GM23338 (cell line): ENCODE measurements around the gene PPHLN1. TPM values are rescaled to one million over a fixed set of nuclear protein-coding genes. Genes with fewer than 3 reads are reported as not detected.

Source experiments
- ATAC-seq: fragments of 200-7000 bp; cut with Tn5 transposase; 3 replicates; pipeline ENCODE4 v1.9.1; 2020
- DNase-seq: peaks from one replicate; pipeline ENCODE4 v3.0.0-alpha.2; 2015; ENCODE audit warnings: low spot score
- H2AFZ ChIP-seq: fragments of 200-600 bp; sonication (generic); 2 replicates; pipeline ENCODE4 v1.8.0; 2016; ENCODE audit warnings: antibody characterized with exemption, mild to moderate bottlenecking, moderate library complexity
- H3F3A ChIP-seq: fragments of 200-600 bp; sonication (generic); replicated peaks from 2 replicates; pipeline ENCODE4 v1.8.0; 2017; ENCODE audit warnings: antibody characterized with exemption, mixed run types, low read depth
- H3K27ac ChIP-seq: fragments of 200-600 bp; sonication (generic); 2 replicates; pipeline ENCODE4 v1.6.1; 2016; ENCODE audit warnings: low read depth
- H3K27me3 ChIP-seq: fragments of 200-600 bp; sonication (generic); 2 replicates; pipeline ENCODE4 v1.8.0; 2016; ENCODE audit warnings: mild to moderate bottlenecking, mixed run types, moderate library complexity; ENCODE audit not compliant: insufficient read depth
- H3K36me3 ChIP-seq: fragments of 200-600 bp; sonication (generic); 2 replicates; pipeline ENCODE4 v1.8.0; 2016; ENCODE audit warnings: mild to moderate bottlenecking; ENCODE audit not compliant: insufficient read depth
- H3K4me1 ChIP-seq: fragments of 200-600 bp; sonication (generic); 2 replicates; pipeline ENCODE4 v1.8.0; 2016; ENCODE audit warnings: mild to moderate bottlenecking, moderate library complexity; ENCODE audit not compliant: insufficient read depth
- H3K4me2 ChIP-seq: fragments of 200-600 bp; sonication (generic); 2 replicates; pipeline ENCODE4 v1.7.1; 2017; ENCODE audit warnings: mixed run types
- H3K4me3 ChIP-seq: fragments of 200-600 bp; sonication (generic); 2 replicates; pipeline ENCODE4 v1.6.1; 2016; ENCODE audit warnings: mixed run types
- H3K79me2 ChIP-seq: fragments of 200-600 bp; sonication (generic); replicated peaks from 2 replicates; pipeline ENCODE4 v1.8.0; 2017; ENCODE audit warnings: mild to moderate bottlenecking; ENCODE audit not compliant: insufficient read depth
- H3K9me2 ChIP-seq: fragments of 200-600 bp; sonication (generic); 2 replicates; pipeline ENCODE4 v1.8.0; 2017; ENCODE audit not compliant: insufficient read depth
- H4K20me1 ChIP-seq: fragments of 200-600 bp; sonication (generic); replicated peaks from 2 replicates; pipeline ENCODE4 v1.8.0; 2017; ENCODE audit warnings: mild to moderate bottlenecking; ENCODE audit not compliant: insufficient read depth
- H3K27ac Mint-ChIP-seq: 2 replicates; pipeline ENCODE4 v1.8.0; 2020; ENCODE audit warnings: inconsistent platforms, mild to moderate bottlenecking, moderate library complexity, mixed read lengths
- H3K27me3 Mint-ChIP-seq: 3 replicates; pipeline ENCODE4 v1.8.0; 2022; ENCODE audit warnings: low read depth, mild to moderate bottlenecking, moderate library complexity, mixed read lengths, inconsistent platforms; ENCODE audit not compliant: insufficient read depth, poor library complexity
- H3K36me3 Mint-ChIP-seq: 3 replicates; pipeline ENCODE4 v1.8.0; 2021; ENCODE audit warnings: low read depth, mild to moderate bottlenecking, inconsistent platforms, moderate library complexity, mixed read lengths
- H3K4me1 Mint-ChIP-seq: 3 replicates; pipeline ENCODE4 v1.8.0; 2020; ENCODE audit warnings: mild to moderate bottlenecking, inconsistent platforms, mixed read lengths
- H3K4me3 Mint-ChIP-seq: 3 replicates; pipeline ENCODE4 v1.8.0; 2021; ENCODE audit warnings: moderate library complexity, mild to moderate bottlenecking, inconsistent platforms, mixed read lengths
- H3K9me3 Mint-ChIP-seq: 3 replicates; pipeline ENCODE4 v1.8.0; 2020; ENCODE audit warnings: moderate library complexity, mild to moderate bottlenecking, inconsistent platforms, mixed read lengths
- CREB1 ChIP-seq: fragments of 250-450 bp; sonication (Bioruptor Pico); IDR thresholded peaks from 2 replicates; pipeline ENCODE4 v1.5.0; 2020; ENCODE audit warnings: low read depth, mild to moderate bottlenecking, moderate library complexity
- CTCF ChIP-seq, 2 experiments: fragments of 200-600 bp in 1 of 2; sonication (generic) in 1 of 2; conservative IDR thresholded peaks; 2 replicates each; pipeline versions ENCODE4 v1.5.1 to v1.6.1; 2016 to 2017; ENCODE audit warnings: antibody characterized with exemption in 2 of 2, low read depth in 2 of 2, mild to moderate bottlenecking in 2 of 2, moderate library complexity in 1 of 2
- ETS1 ChIP-seq: IDR thresholded peaks from 2 replicates; pipeline ENCODE4 v1.6.1; 2016; ENCODE audit warnings: antibody characterized with exemption
- EZH2 ChIP-seq: fragments of 200-600 bp; sonication (generic); IDR thresholded peaks from one replicate; pipeline ENCODE4 v1.8.0; 2017; ENCODE audit warnings: antibody characterized with exemption, mild to moderate bottlenecking, low read depth; ENCODE audit not compliant: unreplicated experiment
- EZH2phosphoT487 ChIP-seq: fragments of 200-600 bp; sonication (generic); IDR thresholded peaks from one replicate; pipeline ENCODE4 v1.8.1; 2018; ENCODE audit warnings: antibody characterized with exemption; ENCODE audit not compliant: unreplicated experiment
- JUNB ChIP-seq: IDR thresholded peaks from one replicate; pipeline ENCODE4 v1.6.1; 2016; ENCODE audit warnings: antibody characterized with exemption; ENCODE audit not compliant: unreplicated experiment
- NANOG ChIP-seq: IDR thresholded peaks from 2 replicates; pipeline ENCODE4 v1.6.1; 2016; ENCODE audit warnings: antibody characterized with exemption, borderline replicate concordance
- POLR2AphosphoS5 ChIP-seq: IDR thresholded peaks from 2 replicates; pipeline ENCODE4 v1.6.1; 2016; ENCODE audit warnings: antibody characterized with exemption, low read depth
- REST ChIP-seq: IDR thresholded peaks from one replicate; pipeline ENCODE4 v1.6.1; 2018; ENCODE audit warnings: antibody characterized with exemption; ENCODE audit not compliant: unreplicated experiment
- STAT1 ChIP-seq: IDR thresholded peaks from one replicate; pipeline ENCODE4 v1.6.1; 2016; ENCODE audit warnings: antibody characterized with exemption; ENCODE audit not compliant: unreplicated experiment
- ZNF114 ChIP-seq: fragments of 250-450 bp; sonication (Bioruptor Pico); IDR thresholded peaks from 2 replicates; pipeline ENCODE4 v1.5.0; 2020; ENCODE audit warnings: mild to moderate bottlenecking, moderate library complexity
- ZNF331 ChIP-seq: fragments of 250-450 bp; sonication (Bioruptor Pico); IDR thresholded peaks from 2 replicates; pipeline ENCODE4 v1.5.0; 2020; ENCODE audit warnings: low read depth, mild to moderate bottlenecking, moderate library complexity
- ZNF462 ChIP-seq: fragments of 250-450 bp; sonication (Bioruptor Pico); IDR thresholded peaks from 2 replicates; pipeline ENCODE4 v1.5.0; 2020; ENCODE audit warnings: mild to moderate bottlenecking, moderate library complexity
- long read RNA-seq: library from polyadenylated mRNA; unstranded; transcript quantifications from one replicate; pipeline ENCODE4 v2.0.0, GENCODE V29; 2020; ENCODE audit not compliant: unreplicated experiment
- polyA plus RNA-seq: library from polyadenylated mRNA; unstranded; fragments of >200 nt; fragmentation: Nextera tagmentation; extraction: Ambion mirVana; gene quantifications from 2 replicates; pipeline ENCODE4 v1.2.1, GENCODE V29; 2016
- total RNA-seq: library from RNA; depleted of rRNA; stranded (reverse); fragments of >200 nt; shearing (Covaris generic); gene quantifications from 2 replicates; pipeline ENCODE4 v1.2.3, GENCODE V29; 2014; rRNA removed

Gene PPHLN1
- total RNA-seq (69.6 and 93.0 TPM in 2 replicates), polyA plus RNA-seq (90.0 and 103 TPM in 2 replicates)
- long read RNA-seq, transcript PPHLN1-208 (9 exons, 1,583 nt), result major isoform, 10 of 34 reads
- long read RNA-seq, partial matches to known transcripts, result 9 of 34 reads
- long read RNA-seq, other reads (novel, unspliced or antisense), result 8 of 34 reads

- peak within 1 kb of the TSS; percentile 91 for H3K4me3 Mint-ChIP-seq
- peaks cover 18% of the 10 kb centered on the region; the same call in 1 of the 2 replicates for H3K4me1 ChIP-seq
- TF ChIP-seq ZNF462 (CRISPR knock-in tag) (no peak), NANOG (no peak), CREB1 (peak; percentile 96), POLR2AphosphoS5 (peak; percentile 83), ZNF331 (CRISPR knock-in tag) (no peak), EZH2 (no peak), ZNF114 (CRISPR knock-in tag) (no peak), CTCF (conservative IDR thresholded peaks at IDR 0.05; ENCODE audit: low read depth in 2 of 2) (no peak), ETS1 (peak; percentile 37; the same call in 1 of the 2 replicates), REST (no peak), EZH2phosphoT487 (no peak), JUNB (no peak), STAT1 (no peak)
- H3F3A ChIP-seq, result no peaks in the 10 kb centered on the region; the same call in 1 of the 2 replicates
- ATAC-seq (peak; percentile 98), DNase-seq (peak; percentile 95)
- H3K27me3 Mint-ChIP-seq, result peaks cover 14% of the 10 kb centered on the region
- H3K27ac Mint-ChIP-seq, result peak within 1 kb of the TSS; percentile 96
- H3K9me3 Mint-ChIP-seq, result no peaks in the 10 kb centered on the region
- H3K79me2 ChIP-seq, result peaks cover 56% of the 10 kb centered on the region
- peaks cover 15% of the 10 kb centered on the region for H3K4me1 Mint-ChIP-seq
- H3K36me3 Mint-ChIP-seq, result peaks cover 3% of the 10 kb centered on the region; the same call in 1 of the 3 replicates
- H3K9me2 ChIP-seq, result no peaks in the 10 kb centered on the region
- no peaks in the 10 kb centered on the region for H3K36me3 ChIP-seq
- H3K27ac ChIP-seq, result peak within 1 kb of the TSS; percentile 94
- H4K20me1 ChIP-seq, result peaks cover 26% of the 10 kb centered on the region
- peak within 1 kb of the TSS; percentile 95 for H2AFZ ChIP-seq
- H3K27me3 ChIP-seq, result no peaks in the 10 kb centered on the region
- H3K4me3 ChIP-seq, result peak within 1 kb of the TSS; percentile 66
- peak within 1 kb of the TSS; percentile 98 for H3K4me2 ChIP-seq
Observed at GRCh38 chr12:42325653-42326474, at the start of gene PPHLN1, which contains the start of gene ZCRB1. Gene PPHLN1, plus strand, starts transcription at chr12:42326167. Its CDS starts 9,736 bp downstream, at chr12:42335903. Gene ZCRB1, minus strand, starts transcription at chr12:42326094. Its CDS starts 1,992 bp downstream, at chr12:42324102.
